Stimulated activated CD8-positive, alpha-beta memory T cell treated with anti-CD3 and anti-CD28 coated beads, Interleukin-12 subunit alpha, Interleukin-12 subunit beta, amount 100 ng/mL, for 1 hour (primary cell): ENCODE data around the gene ZNF3.
"Not testable (repeated sequence)": the region's sequence is repeated elsewhere in the genome, so short reads cannot be mapped to it uniquely, and the experiment has no call there.

Experiments used
- DNase-seq: peaks from one replicate; pipeline ENCODE4 v3.0.0-alpha.2; 2020; ENCODE audit warnings: low read depth

The ZNF3 gene

DNA sequence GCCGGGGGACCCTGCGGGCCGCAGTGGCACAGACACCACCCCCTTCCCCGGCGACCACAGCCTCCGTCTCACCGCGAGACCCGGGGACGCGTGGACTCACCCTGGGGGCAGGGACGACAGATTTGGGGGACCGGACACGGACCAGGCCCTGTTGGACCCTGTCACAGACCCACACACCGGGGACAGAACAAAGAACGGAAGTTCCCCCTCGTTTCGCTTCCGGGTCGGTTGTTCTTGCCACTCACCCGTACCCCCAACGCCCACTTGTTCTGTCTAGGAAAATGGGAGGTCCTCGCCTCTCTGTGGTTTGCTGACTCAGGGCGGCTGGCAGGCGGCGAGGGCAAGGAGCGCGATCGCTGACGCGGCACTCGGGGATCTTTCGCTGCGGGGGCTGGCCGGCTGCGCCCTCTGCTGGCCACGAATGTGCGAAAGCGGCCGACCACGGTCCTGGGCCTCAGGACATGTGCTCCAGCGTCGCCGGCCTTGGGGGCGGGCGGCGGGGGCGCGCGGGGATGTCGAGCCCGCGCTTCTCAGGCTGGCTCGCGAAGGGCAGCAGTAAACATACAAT lies at the start of gene ZNF3:
Gene ZNF3 (minus strand): TSS at position 189 of the 568 bp plus-strand sequence. CDS start 4,366 bp downstream, outside the sequence.
- DNase-seq, result peak; percentile 93

GRCh38 chr7:100130608-100131453 lies 49.3 kb upstream of the ZNF3 start:
- DNase-seq, result peak; percentile 74

DNA sequence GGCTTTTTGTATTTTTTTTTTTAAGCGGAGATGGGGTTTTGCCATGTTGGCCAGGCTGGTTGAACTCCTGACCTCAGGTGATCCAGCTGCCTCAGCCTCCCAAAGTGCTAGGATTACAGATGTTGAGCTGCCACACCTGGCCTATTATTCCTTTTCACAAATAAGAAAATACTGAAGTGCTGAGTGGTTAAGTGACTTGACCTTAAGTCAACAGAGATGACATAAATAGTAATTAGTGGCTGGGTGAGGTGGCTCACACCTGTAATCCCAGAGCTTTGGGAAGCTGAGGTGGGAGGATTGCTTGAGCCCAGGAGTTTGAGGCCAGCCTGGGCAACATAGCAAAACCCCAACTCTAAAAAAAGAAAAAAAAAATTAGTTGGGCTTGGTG lies 48.7 kb upstream of the ZNF3 start:
- DNase-seq, result not testable (repeated sequence)

- DNase-seq, result no peak
These were observed 47.1 kb upstream of the ZNF3 start for GRCh38 chr7:100128637-100128963.

GRCh38 chr7:100127866-100128636 lies 46.5 kb upstream of the ZNF3 start:
- no peak for DNase-seq

DNA sequence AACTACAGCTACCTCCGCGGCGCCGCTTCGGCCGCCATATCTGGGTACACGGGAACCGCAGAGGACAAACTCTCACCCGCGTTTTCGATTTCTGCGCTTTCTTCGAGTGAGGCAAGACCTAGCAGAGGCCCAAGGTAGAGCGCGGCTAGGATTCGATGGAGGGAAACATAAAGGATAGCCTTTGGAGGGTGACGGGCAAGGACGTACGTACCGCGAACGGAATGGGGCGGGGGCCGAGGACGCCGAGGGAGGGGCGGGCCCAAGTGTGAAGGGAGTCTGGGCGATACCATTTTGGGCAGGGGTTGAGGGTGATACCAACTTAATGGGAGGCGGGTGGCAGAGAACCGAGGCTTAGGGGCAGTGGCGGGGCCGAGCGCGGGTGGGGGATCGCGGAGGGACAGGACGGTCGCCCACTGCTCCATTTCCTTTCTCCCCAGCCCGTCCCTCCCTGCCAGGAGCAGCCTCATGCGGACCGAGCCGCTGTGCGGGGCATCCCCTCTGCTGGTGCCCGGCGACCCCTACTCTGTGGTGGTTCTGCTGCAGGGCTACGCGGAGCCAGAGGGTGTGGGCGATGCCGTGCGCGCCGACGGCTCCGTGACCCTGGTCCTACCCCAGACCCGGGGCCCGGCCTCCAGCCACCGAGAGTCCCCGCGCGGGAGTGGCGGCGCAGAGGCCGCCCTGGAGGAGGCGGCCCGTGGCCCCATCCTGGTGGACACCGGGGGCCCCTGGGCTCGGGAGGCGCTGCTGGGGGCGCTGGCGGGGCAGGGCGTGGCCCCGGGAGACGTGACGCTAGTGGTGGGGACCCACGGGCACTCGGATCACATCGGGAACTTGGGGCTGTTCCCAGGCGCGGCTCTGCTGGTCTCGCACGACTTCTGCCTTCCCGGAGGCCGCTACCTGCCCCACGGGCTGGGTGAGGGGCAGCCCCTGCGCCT lies 45.7 kb upstream of the ZNF3 start, which contains the start of gene MBLAC1:
Gene MBLAC1 (plus strand): TSS at position 37 of the 935 bp plus-strand sequence. CDS start 429 bp downstream, at position 466.
- DNase-seq, result peak; percentile 86

DNA sequence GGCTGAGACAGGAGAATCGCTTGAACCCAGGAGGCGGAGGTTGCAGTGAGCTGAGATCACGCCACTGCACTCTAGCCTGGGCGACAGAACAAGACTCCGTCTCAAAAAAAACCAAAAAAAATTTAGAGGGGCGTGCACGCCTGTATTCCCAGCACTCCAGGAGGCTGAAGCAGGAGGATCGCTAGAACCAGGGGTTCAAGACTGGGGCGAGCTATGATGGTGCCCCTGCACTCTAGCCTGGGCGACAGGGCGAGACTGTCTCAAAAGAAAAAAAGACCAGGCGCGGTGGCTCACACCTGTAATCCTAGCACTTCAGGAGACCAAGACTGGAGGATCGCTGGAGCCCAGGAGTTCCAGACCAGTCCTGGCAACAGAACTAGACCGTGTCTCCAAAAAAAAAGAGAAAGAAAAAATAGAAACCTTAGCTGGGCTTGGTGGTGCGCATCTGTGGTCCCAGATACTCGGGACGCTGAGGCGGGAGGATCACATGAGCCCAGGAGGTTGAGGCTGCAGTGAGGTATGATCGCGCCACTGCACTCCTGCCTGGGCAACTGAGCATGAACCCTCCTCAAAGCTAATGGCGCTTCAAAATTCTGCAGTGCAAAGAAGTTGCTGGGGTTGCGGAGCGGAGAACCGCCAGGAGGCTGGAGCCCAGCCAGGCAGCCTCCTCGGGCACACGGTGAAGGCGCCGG lies 44.9 kb upstream of the ZNF3 start:
- no peak for DNase-seq

GRCh38 chr7:100124301-100125230 lies 43.0 kb upstream of the ZNF3 start:
- DNase-seq, result no peak

GRCh38 chr7:100122568-100122967 lies 41.0 kb upstream of the ZNF3 start:
- no peak for DNase-seq

DNA sequence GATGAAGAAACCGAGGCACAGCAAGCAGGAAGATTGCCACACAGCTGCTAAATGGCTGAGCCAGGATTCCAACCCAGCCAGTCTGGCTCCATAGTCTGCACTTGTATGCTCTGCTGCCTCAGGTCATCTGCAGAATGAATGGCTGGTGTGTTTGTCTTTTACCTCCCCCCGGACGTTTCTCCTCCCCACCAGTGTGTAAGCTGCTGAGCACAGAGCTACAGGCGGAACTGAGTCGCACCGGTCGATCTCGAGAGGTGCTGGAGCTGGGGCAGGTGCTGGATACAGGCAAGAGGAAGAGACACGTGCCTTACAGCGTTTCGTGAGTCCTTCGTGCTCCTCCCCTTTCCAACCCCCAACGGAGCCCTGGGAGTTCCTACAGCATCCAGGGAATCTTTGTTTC lies 40.5 kb upstream of the ZNF3 start:
- no peak for DNase-seq

- no peak for DNase-seq
These were observed 39.2 kb upstream of the ZNF3 start for GRCh38 chr7:100120733-100121036.

- peak; percentile 44 for DNase-seq
These were observed 38.6 kb upstream of the ZNF3 start for GRCh38 chr7:100119970-100120732.

DNA sequence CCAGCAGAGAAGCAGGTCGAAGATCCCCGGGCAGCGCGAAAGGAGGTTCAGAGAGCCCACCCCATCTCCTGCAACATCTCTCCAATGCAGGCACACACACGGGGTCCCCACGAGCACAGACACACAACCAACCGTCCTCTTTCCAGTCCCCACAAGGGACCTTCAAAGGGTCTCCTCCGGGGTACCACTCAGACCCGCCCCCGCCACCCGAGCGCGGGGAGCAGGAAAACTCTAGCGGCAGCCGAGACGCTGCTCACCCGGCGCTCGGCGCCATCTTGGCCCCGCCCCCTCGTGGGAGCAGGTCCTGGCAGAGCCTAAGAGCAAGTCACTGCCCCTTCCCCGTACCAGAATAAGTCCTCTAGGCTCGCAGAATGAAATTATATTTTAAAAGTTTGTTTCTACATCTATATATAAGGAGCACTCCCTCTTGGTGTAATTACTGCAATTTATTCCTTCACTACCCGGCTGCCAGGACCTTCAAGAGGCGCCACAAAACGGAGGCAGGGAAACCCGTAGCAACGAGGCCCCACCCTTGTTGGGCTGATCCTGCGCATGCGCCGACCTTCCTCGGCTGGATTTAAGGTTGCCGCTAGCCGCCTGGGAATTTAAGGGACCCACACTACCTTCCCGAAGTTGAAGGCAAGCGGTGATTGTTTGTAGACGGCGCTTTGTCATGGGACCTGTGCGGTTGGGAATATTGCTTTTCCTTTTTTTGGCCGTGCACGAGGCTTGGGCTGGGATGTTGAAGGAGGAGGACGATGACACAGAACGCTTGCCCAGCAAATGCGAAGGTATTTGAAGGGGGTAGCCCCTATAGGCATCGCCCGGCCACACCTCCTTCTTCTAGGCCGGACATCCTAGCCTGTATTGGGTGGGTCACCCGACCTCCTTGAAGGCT lies 37.8 kb upstream of the ZNF3 start, which contains the start of the genes CNPY4 and TAF6:
Gene CNPY4 (plus strand): TSS at position 563 of the 898 bp plus-strand sequence. CDS start 111 bp downstream, at position 674.
Gene TAF6 (minus strand): TSS at position 287 of the 898 bp plus-strand sequence. CDS start 5,149 bp downstream, outside the sequence.
- DNase-seq, result peak; percentile 94

DNA sequence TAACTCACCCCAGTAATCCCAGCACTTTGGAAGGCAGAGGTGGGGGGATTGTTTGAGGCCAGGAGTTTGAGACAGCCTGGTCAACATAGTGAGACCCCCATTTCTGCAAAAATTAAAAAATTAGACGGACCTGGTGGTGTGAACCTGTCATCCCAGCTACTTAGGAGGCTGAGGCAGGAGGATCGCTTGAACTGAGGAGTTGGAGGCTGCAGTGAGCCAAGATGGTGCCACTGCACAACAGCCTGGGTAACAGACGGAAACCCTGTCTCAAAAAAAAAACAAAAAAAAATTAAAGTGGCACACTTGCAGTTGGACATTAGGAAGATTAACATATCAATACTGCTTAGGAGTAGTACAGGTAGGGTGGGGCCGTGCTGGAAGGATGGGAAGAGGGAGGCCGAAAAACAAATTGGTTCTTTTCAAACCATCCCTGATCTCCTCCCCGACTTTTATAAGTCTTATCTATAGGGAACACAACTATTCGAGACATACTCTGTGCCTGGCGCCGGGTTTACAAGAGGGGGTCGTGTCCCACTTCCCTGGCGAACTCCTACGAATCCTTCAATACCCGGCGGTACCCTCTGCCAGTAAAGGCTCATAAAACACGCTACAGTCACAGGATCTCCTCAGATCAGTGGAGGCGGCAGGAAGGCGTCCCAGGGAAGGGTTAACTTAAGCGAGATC lies 37.0 kb upstream of the ZNF3 start:
- DNase-seq, result no peak

DNA sequence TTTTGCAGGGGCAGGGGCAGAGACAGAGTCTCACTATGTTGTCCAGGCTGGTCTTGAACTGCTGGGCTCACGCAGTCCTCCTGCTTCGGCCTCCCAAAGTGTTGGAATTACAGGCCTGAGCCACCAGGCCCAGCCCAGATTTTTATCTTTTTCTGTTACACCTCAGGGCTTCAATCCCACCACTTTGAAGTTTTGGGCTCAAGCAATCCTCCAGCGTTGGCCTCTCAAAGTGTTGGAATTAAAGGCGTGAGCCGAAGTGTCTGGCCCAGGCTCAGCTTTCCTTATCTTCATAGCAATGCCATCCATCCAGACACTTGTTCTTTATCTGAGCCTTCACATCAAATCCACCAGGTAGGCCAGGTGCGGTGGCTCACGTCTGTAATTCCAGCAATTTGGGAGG lies 33.5 kb upstream of the ZNF3 start:
- no peak for DNase-seq

DNA sequence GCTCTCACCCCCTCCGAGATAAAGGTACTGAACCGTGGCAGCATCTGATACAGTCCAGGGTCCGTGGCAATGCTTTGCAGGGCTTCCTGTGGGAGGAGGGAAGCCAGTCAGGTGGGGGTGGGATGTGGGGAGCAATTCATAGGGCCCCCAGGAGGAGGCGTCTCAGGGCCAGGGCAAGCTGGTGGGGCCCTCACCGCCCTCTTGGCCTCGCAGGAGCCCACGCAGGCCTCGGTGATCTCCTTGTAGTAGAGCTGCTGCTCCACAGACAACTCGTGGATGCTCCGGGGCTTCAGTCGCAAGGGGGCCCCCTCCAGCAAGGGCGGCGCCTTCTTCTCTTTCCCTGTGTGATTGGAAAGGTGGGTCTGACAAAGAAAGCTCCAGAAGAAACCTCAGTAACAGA lies 30.4 kb upstream of the ZNF3 start:
- DNase-seq, result no peak

GRCh38 chr7:100111156-100111555 lies 29.6 kb upstream of the ZNF3 start:
- no peak for DNase-seq
